Measurements from ENCODE around the gene FBXO8. TPM values are rescaled to one million over a fixed set of nuclear protein-coding genes. Genes with fewer than 3 reads are reported as not detected.

Gene FBXO8
- total and polyA plus RNA-seq, 2 of the 4 experiments (the other 2 are of a cell fraction) = 11.3 to 25.6 TPM

DNA sequence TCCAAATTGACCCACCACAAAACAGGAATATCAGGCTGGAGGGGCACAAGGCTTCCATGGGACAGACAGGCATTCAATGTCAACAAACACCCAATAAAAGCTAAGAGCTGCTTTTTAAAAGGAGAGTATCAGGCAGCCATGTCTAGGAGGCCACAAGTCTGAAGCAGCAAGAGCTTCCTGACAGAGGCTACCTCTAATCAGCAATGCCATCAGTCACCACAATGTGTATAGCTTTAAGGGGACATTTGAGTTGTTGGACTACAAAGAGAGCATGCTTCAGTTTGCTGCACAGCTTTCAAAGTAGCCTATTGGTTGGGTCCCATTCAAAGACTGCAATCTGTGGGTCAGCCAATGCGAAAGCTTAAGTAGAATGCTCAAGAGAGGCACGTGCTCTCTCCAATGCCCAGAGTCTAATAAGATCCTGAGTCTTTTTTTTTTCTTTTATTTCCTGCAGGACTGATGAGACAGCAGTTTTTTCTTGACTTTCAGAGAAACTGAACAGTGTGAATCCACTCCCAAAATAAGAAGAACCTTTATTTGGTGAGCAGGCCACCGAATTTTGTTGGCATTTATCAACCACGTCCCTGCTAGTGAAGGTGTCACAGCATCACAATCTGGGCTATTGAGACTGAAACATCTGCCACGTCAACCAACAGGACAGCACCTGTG, 92.5 kb downstream of the FBXO8 start:
- H3K9me1 ChIP-seq (ENCODE audit: insufficient read depth, low read length) = no peaks in the 10 kb centered on the region
- ATAC-seq (ENCODE audit: low read depth) (no peak), DNase-seq (no peak)
- no peak overlapping the region for H2BK20ac ChIP-seq (ENCODE audit: low read depth, low read length)
- H3K4me3 ChIP-seq (ENCODE audit: insufficient read depth, low read depth, low read length) = no peak overlapping the region
- no peaks in the 10 kb centered on the region for H3K9me3 ChIP-seq (ENCODE audit: control insufficient read depth, insufficient read depth, low read length)
- no peaks in the 10 kb centered on the region for H4K20me1 ChIP-seq (ENCODE audit: insufficient read depth, low read length)
- no peak overlapping the region for H2BK15ac ChIP-seq (ENCODE audit: low read depth, low read length)
- H2BK120ac ChIP-seq (ENCODE audit: low read depth, low read length) = no peak overlapping the region
- no peak overlapping the region for H4K5ac ChIP-seq (ENCODE audit: low read depth, low read length)
- H4K91ac ChIP-seq (ENCODE audit: insufficient read depth, low read depth, low read length) = no peak overlapping the region
- intact Hi-C loops (cut with micrococcal nuclease) = no loop called here
- H4K8ac ChIP-seq (ENCODE audit: low read depth in 2 of 2, low read length in 2 of 2) = no peak overlapping the region
- no peaks in the 10 kb centered on the region for H3K4me1 ChIP-seq (ENCODE audit: control insufficient read depth, insufficient read depth, low read length)
- BruUV-seq (replicated peaks) = no TSS peak
- no peaks in the 10 kb centered on the region; the same call in 1 of the 2 replicates for H3K27me3 ChIP-seq (ENCODE audit: control insufficient read depth, insufficient read depth, low read length)
- H3K9ac ChIP-seq (ENCODE audit: low read depth, low read length) = no peak overlapping the region
- H3K14ac ChIP-seq (replicated peaks; ENCODE audit: low read depth, low read length) = no peak overlapping the region
- in situ Hi-C loops (cut with MboI; ENCODE audit: low sequenced_read_pairs) = no loop called here
- no peaks in the 10 kb centered on the region for H3K79me1 ChIP-seq (ENCODE audit: low read depth in 1 of 2, low read length in 2 of 2)
- CTCF ChIA-PET = interaction anchor here (0.7 to 1.0 kb wide), 2 partner anchors 128 to 293 kb away, joined by 3 to 9 read pairs; no protein-coding TSS in a partner anchor
- no peak overlapping the region for H3K27ac ChIP-seq (ENCODE audit: insufficient read depth, low read length)
- H2BK5ac ChIP-seq (ENCODE audit: low read depth, low read length, poor library complexity, severe bottlenecking) = no peak overlapping the region
- H3K4ac ChIP-seq (ENCODE audit: low read depth, low read length) = no peak overlapping the region
- no peak overlapping the region for H3K4me2 ChIP-seq (ENCODE audit: low read depth, low read length)
- no peak overlapping the region for H2AFZ ChIP-seq (replicated peaks; ENCODE audit: low read length, poor library complexity)
- dilution Hi-C loops (cut with HindIII; ENCODE audit: low sequenced_read_pairs, unreplicated experiment) = no loop called here
- no peak overlapping the region for H2AK5ac ChIP-seq (ENCODE audit: low read depth, low read length)
- no peaks in the 10 kb centered on the region for H3K36me3 ChIP-seq (ENCODE audit: control insufficient read depth, insufficient read depth, low read length)
- TF ChIP-seq MAZ (IDR thresholded peaks at IDR 0.05; ENCODE audit: borderline replicate concordance, low read depth, low read length) = no peak
- 0 out of 2 replicates have a peak, but pooled peaks have one; percentile 17 for TF ChIP-seq MAFK (IDR thresholded peaks at IDR 0.05; ENCODE audit: low read depth, low read length)
- POLR2A ChIA-PET (ENCODE audit: unreplicated experiment) = interaction anchor here (0.6 kb wide), 1 partner anchor 822 kb away, joined by 3 read pairs; no protein-coding TSS in a partner anchor
- H2AK9ac ChIP-seq (replicated peaks; ENCODE audit: low read depth, low read length, poor library complexity) = no peak overlapping the region
- no peak overlapping the region for H3K23ac ChIP-seq (ENCODE audit: low read depth, low read length)
- no peak overlapping the region for H3K56ac ChIP-seq (ENCODE audit: extremely low read depth, insufficient read depth, low read length)
- 84% methylated on average over 2 of the region's 5 CpGs; no CpG with 5 or more reads in 1 of the 2 experiments for WGBS, 2 experiments (ENCODE audit: extremely low coverage in 2 of 2, insufficient read length in 1 of 2)
- H3K18ac ChIP-seq (ENCODE audit: low read depth, low read length) = no peak overlapping the region
